Esophagus squamous epithelium (tissue), 5 donors: ENCODE data around the gene MYL11. TPM values are rescaled to one million over a fixed set of nuclear protein-coding genes. Genes with fewer than 3 reads are reported as not detected.

Experiments used
- DNase-seq: peaks from one replicate; lab custom pipeline; 2025; lab: John Stamatoyannopoulos, UW
- H3K27ac ChIP-seq, 4 donors: fragments of 200-600 bp; sonication (generic); one replicate each; pipeline ENCODE4 v1.5.1; 2016 to 2019; ENCODE audit warnings: mild to moderate bottlenecking in 1 of 4
- H3K27me3 ChIP-seq, 4 donors: fragments of 200-600 bp; sonication (generic); 1 replicate in 3 of 4; 2 replicates in 1 of 4; pipeline versions ENCODE4 v1.5.1 to v1.6.0; 2017 to 2021; ENCODE audit warnings: antibody characterized with exemption in 1 of 4
- H3K36me3 ChIP-seq, 3 donors: fragments of 200-600 bp; sonication (generic); one replicate each; pipeline ENCODE4 v1.5.1; 2016 to 2019
- H3K4me1 ChIP-seq, 3 donors: fragments of 200-600 bp; sonication (generic); one replicate each; pipeline ENCODE4 v1.5.1; 2017 to 2019
- H3K4me3 ChIP-seq, 4 donors: fragments of 200-600 bp; sonication (generic); 1 replicate in 3 of 4; 2 replicates in 1 of 4; pipeline ENCODE4 v1.5.1; 2016 to 2019; ENCODE audit warnings: mild to moderate bottlenecking in 2 of 4, moderate library complexity in 1 of 4
- H3K9me3 ChIP-seq, 3 donors: fragments of 200-600 bp; sonication (generic); one replicate each; pipeline ENCODE4 v1.5.1; 2016 to 2019
- POLR2A ChIP-seq, 4 donors: fragments of 450-650 bp; IDR thresholded peaks; one replicate each; pipeline ENCODE4 v1.6.1; 2017; ENCODE audit warnings: antibody characterized with exemption in 4 of 4, mild to moderate bottlenecking in 4 of 4, moderate library complexity in 3 of 4
- WGBS, 2 donors: methylation state at CpG; one replicate each; pipeline ENCODE4 v1.1.5; 2018; 5-methylcytosine and 5-hydroxymethylcytosine counted together
- intact Hi-C: fragments of 100-400 bp; cut with DNase I; formaldehyde crosslinking; loops from one replicate; pipeline ENCODE4 v1.15.0; 2022
- total RNA-seq, 4 donors: library from RNA; depleted of rRNA; stranded (reverse); fragments of >200 nt; gene quantifications; one replicate each; pipeline ENCODE4 v1.1.0, GENCODE V29; 2016
- TF ChIP-seq, protein P1 (sequence below), 6 experiments: fragments of 450-650 bp in 4 of 6; fragments of 200-600 bp in 2 of 6; sonication (generic) in 2 of 6; IDR thresholded peaks; one replicate each; pipeline ENCODE4 v1.5.1; 2016 to 2019; ENCODE audit warnings: antibody characterized with exemption in 6 of 6, mild to moderate bottlenecking in 4 of 6, moderate library complexity in 4 of 6
- donor health status: DM: yes; HTN: yes; CAD: no.

Gene MYL11
- total RNA-seq, 4 donors from 2014 or later: not detected

DNA sequence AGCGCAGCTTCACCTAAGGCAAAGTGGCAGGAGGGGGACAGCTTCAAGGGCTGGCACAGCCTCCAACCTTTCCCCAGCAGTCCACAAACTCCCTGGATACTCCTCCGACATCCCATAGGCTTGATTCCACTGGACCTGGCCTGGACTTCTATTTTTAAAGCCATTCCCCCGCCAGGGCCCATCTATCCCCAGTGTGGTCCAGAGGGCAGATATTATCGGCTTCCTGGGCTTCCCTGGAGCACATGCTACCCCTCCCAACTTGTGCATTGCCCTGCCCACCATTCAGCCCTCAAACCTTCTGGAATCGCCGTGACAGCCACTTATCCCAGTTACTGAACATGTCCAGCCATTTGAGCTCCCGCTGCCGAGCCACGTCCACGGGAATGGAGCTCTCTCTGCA lies 9.4 kb upstream of the MYL11 start:
- no peak for DNase-seq
- no peak for TF ChIP-seq POLR2A (IDR thresholded peaks at IDR 0.05)
- TF ChIP-seq, protein P1, sequence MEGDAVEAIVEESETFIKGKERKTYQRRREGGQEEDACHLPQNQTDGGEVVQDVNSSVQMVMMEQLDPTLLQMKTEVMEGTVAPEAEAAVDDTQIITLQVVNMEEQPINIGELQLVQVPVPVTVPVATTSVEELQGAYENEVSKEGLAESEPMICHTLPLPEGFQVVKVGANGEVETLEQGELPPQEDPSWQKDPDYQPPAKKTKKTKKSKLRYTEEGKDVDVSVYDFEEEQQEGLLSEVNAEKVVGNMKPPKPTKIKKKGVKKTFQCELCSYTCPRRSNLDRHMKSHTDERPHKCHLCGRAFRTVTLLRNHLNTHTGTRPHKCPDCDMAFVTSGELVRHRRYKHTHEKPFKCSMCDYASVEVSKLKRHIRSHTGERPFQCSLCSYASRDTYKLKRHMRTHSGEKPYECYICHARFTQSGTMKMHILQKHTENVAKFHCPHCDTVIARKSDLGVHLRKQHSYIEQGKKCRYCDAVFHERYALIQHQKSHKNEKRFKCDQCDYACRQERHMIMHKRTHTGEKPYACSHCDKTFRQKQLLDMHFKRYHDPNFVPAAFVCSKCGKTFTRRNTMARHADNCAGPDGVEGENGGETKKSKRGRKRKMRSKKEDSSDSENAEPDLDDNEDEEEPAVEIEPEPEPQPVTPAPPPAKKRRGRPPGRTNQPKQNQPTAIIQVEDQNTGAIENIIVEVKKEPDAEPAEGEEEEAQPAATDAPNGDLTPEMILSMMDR (IDR thresholded peaks at IDR 0.05): no peak
- H3K36me3 ChIP-seq: peaks cover 0 to 67% (median 11%) of the 10 kb centered on the region in 3 donors
- peaks cover 19 to 52% (median 26%) of the 10 kb centered on the region in 3 donors for H3K4me1 ChIP-seq
- no peaks in the 10 kb centered on the region for H3K27me3 ChIP-seq
- no peak overlapping the region for H3K27ac ChIP-seq
- WGBS, 2 donors: 80 to 94% methylated on average over 3 to 7 of the region's 10 CpGs
- H3K9me3 ChIP-seq: no peaks in the 10 kb centered on the region
- intact Hi-C loops: no loop called here
- H3K4me3 ChIP-seq: no peak overlapping the region

DNA sequence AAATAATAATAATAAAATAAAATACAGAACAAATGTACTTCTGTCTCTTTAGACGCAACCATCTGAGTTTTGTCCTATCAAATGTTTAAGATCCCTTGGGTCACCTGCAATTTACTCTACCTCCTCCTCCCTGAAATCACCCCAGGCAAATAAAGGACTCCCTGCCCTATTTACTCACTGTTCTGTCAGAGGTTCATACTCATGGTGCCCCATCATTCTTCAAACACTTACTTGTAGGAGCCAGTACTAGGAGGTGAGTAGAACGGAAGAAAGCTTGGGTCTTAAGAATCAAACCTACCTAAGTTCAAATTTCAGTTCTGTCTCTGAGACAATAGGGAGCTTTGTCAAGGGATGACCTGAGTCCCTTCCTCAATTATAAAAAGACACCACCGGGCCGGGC lies 8.1 kb upstream of the MYL11 start:
- TF ChIP-seq, protein P1 (IDR thresholded peaks at IDR 0.05): no peak
- no peak for DNase-seq
- Histone ChIP-seq H3K9me3 (no peaks in the 10 kb centered on the region), H3K36me3 (peaks cover 0 to 54% (median 11%) of the 10 kb centered on the region in 3 donors), H3K4me1 (peaks cover 19 to 57% (median 30%) of the 10 kb centered on the region in 3 donors), H3K27me3 (no peaks in the 10 kb centered on the region), H3K27ac (no peak overlapping the region), H3K4me3 (peak overlapping the region in 1 of 4 donors; percentile 83)
- intact Hi-C loops: no loop called here
- 62 to 79% methylated on average over 4 of the region's 4 CpGs for WGBS, 2 donors

- TF ChIP-seq POLR2A (IDR thresholded peaks at IDR 0.05): no peak
- TF ChIP-seq, protein P1 (IDR thresholded peaks at IDR 0.05): no peak
- DNase-seq: no peak
- H3K27ac ChIP-seq: peak overlapping the region in 3 of 4 donors; percentile 80 to 98 (median 95)
- peaks cover 19 to 60% (median 34%) of the 10 kb centered on the region in 3 donors for H3K4me1 ChIP-seq
- H3K9me3 ChIP-seq: no peaks in the 10 kb centered on the region
- 66 to 69% methylated on average over 10 of the region's 10 CpGs for WGBS, 2 donors
- intact Hi-C loops: no loop called here
- no peaks in the 10 kb centered on the region for H3K27me3 ChIP-seq
- peaks cover 0 to 44% (median 9%) of the 10 kb centered on the region in 3 donors for H3K36me3 ChIP-seq
- H3K4me3 ChIP-seq: peak overlapping the region; percentile 64 to 94 (median 74)
Observed at GRCh38 chr16:30367349-30368009, 7.1 kb upstream of the MYL11 start.

GRCh38 chr16:30368122-30368791 lies 6.3 kb upstream of the MYL11 start:
- peaks cover 0 to 36% (median 6%) of the 10 kb centered on the region in 3 donors for H3K36me3 ChIP-seq
- peak overlapping the region; percentile 64 to 94 (median 74) for H3K4me3 ChIP-seq
- H3K27ac ChIP-seq: peak overlapping the region; percentile 80 to 98 (median 96)
- intact Hi-C loops: no loop called here
- 0 to 4% methylated on average over 6 to 7 of the region's 8 CpGs for WGBS, 2 donors
- no peaks in the 10 kb centered on the region for H3K9me3 ChIP-seq
- no peak for DNase-seq
- TF ChIP-seq POLR2A (IDR thresholded peaks at IDR 0.05): peak in 1 of 4 donors; percentile 11
- TF ChIP-seq, protein P1 (IDR thresholded peaks at IDR 0.05): no peak
- H3K27me3 ChIP-seq: no peaks in the 10 kb centered on the region
- H3K4me1 ChIP-seq: peaks cover 19 to 60% (median 34%) of the 10 kb centered on the region in 3 donors

DNA sequence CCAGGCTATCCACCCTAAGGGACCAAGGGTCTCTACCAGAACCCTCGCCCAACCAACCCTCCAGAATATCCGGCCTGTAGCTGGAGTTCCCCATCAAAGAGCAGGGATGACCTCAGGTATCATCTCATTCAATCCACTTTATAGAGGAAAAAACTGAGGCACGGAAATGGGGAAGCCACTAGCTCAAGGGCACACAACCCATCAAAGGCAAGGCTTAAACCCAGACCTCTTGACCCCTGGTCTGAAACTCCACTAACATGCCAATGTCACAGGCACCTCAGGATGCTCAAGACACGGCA lies 5.9 kb upstream of the MYL11 start:
- TF ChIP-seq POLR2A (IDR thresholded peaks at IDR 0.05): no peak
- TF ChIP-seq, protein P1 (IDR thresholded peaks at IDR 0.05): no peak

More for the DNA sequence above, 5.9 kb upstream of the MYL11 start:
- Histone ChIP-seq H3K9me3 (no peaks in the 10 kb centered on the region), H3K27me3 (no peaks in the 10 kb centered on the region), H3K4me1 (peaks cover 19 to 60% (median 34%) of the 10 kb centered on the region in 3 donors), H3K27ac (peak overlapping the region; percentile 80 to 98 (median 96)), H3K4me3 (peak overlapping the region; percentile 64 to 94 (median 74)), H3K36me3 (peaks cover 0 to 31% (median 6%) of the 10 kb centered on the region in 3 donors)
- intact Hi-C loops: no loop called here
- 0% methylated on average over 1 of the region's 4 CpGs; no CpG with 5 or more reads in 1 of the 2 donors for WGBS, 2 donors
- DNase-seq: no peak
